B cell (primary cell): ENCODE results near the gene KANK3.
"Not testable (repeated sequence)": the region's sequence is repeated elsewhere in the genome, so short reads cannot be mapped to it uniquely, and the experiment has no call there.

Source experiments
- CTCF ChIP-seq: fragments of 200-600 bp; IDR thresholded peaks from one replicate; pipeline ENCODE4 v1.8.0; 2022; ENCODE audit warnings: antibody characterized with exemption, mild to moderate bottlenecking
- EZH2 ChIP-seq: IDR thresholded peaks from 2 replicates; pipeline ENCODE4 v1.6.1; 2012; ENCODE audit warnings: borderline replicate concordance, low read depth, mild to moderate bottlenecking, moderate library complexity, low read length; ENCODE audit not compliant: insufficient read depth, poor library complexity, severe bottlenecking

GRCh38 chr19:8386419-8386818 is 43.4 kb upstream of the KANK3 start:
- TF ChIP-seq CTCF, EZH2: not testable (repeated sequence)
